ENCODE measurements around the gene MPV17L2.

- TF ChIP-seq SMC3 (IDR thresholded peaks at IDR 0.05) (no peak), CTCF (IDR thresholded peaks at IDR 0.05) (no peak), POLR2A (IDR thresholded peaks at IDR 0.05; ENCODE audit: low read length) (no peak), EHF (CRISPR knock-in tag; IDR thresholded peaks at IDR 0.05) (no peak), EP300 (IDR thresholded peaks at IDR 0.05) (no peak), JUNB (IDR thresholded peaks at IDR 0.05) (no peak), HDAC2 (IDR thresholded peaks at IDR 0.05) (no peak)
Observed at GRCh38 chr19:18197941-18198340, 4.9 kb downstream of the MPV17L2 start.

Data from A549 (cell line).